ENCODE results near the gene PIK3C3.

DNA sequence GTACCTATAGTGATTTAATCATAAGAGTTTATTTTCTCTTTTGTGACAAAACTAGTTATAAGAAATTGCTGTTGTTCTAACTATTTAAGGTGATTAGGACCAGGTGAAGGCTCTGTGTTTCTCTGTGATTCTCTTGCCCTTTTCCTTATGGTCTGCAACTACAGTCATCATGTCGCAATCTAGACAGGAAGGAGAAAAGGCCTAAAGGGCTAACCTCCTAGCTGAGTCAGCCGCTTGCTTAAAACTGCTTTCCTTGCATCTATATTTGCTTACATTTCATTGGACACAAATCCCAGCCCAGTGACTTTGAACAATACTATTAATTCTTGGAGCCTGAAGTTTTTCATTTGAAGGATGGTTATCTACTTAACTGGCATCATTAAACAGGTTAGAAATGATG, 93.1 kb downstream of the PIK3C3 start:
- TF ChIP-seq, protein P1, sequence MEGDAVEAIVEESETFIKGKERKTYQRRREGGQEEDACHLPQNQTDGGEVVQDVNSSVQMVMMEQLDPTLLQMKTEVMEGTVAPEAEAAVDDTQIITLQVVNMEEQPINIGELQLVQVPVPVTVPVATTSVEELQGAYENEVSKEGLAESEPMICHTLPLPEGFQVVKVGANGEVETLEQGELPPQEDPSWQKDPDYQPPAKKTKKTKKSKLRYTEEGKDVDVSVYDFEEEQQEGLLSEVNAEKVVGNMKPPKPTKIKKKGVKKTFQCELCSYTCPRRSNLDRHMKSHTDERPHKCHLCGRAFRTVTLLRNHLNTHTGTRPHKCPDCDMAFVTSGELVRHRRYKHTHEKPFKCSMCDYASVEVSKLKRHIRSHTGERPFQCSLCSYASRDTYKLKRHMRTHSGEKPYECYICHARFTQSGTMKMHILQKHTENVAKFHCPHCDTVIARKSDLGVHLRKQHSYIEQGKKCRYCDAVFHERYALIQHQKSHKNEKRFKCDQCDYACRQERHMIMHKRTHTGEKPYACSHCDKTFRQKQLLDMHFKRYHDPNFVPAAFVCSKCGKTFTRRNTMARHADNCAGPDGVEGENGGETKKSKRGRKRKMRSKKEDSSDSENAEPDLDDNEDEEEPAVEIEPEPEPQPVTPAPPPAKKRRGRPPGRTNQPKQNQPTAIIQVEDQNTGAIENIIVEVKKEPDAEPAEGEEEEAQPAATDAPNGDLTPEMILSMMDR (IDR thresholded peaks at IDR 0.05; ENCODE audit: control extremely low read depth in 1 of 3, insufficient read depth in 1 of 3, low read depth in 1 of 3, low read length in 3 of 3), result no peak
- no peak for TF ChIP-seq EZH2 (IDR thresholded peaks at IDR 0.05; ENCODE audit: low read depth, low read length, severe bottlenecking)
